ENCODE data around the gene NBEAL2.

The NBEAL2 gene

DNA sequence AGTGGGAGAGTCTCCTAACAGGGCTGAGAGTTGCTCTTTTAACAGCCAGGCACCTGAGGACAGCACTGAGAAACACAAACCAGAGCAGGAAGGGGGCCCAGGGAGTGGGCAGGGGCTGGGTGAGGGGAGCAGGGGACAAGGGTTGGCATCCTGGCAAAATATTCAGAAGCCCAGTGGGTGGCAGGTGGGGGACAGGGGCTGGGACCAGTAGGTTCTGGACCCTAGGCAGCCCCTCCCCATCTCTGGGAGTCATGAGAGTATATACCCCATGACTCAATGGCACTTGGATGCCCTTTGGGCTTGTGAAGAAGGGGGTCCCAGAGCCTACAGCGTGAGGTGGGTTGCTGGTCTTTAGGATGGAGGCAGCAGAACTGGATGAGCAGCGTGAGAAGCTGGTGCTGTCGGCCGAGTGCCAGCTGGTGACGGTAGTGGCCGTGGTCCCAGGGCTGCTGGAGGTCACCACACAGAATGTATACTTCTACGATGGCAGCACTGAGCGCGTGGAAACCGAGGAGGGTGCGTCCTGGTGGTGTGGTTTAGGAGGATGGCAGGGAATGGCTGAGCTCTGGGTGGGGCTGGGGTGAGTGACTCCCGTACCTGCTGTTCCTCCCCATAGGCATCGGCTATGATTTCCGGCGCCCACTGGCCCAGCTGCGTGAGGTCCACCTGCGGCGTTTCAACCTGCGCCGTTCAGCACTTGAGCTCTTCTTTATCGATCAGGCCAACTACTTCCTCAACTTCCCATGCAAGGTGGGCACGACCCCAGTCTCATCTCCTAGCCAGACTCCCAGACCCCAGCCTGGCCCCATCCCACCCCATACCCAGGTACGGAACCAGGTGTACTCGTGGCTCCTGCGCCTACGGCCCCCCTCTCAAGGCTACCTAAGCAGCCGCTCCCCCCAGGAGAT lies 24.2 kb downstream of the NBEAL2 start:
- H2AK5ac ChIP-seq (ENCODE audit: low read length, severe bottlenecking), result no peak overlapping the region
- no peak overlapping the region for H2BK12ac ChIP-seq (ENCODE audit: low read length in 2 of 2)
- no peak overlapping the region for H3K23ac ChIP-seq (ENCODE audit: low read length in 2 of 2)
- H3K27me3 ChIP-seq (ENCODE audit: control insufficient read depth in 1 of 2, insufficient read depth in 1 of 2, low read length in 2 of 2), result no peaks in the 10 kb centered on the region
- H4K8ac ChIP-seq (ENCODE audit: low read length), result no peak overlapping the region
- H3K14ac ChIP-seq (ENCODE audit: low read length in 2 of 2), result no peak overlapping the region
- no peak overlapping the region for H2BK15ac ChIP-seq (ENCODE audit: low read depth, poor library complexity, severe bottlenecking)
- peaks cover 8% of the 10 kb centered on the region for H3K4me1 ChIP-seq (ENCODE audit: control insufficient read depth, insufficient read depth, low read depth, low read length)
- H3K9me3 ChIP-seq (ENCODE audit: control insufficient read depth, low read length), result no peaks in the 10 kb centered on the region
- no peak overlapping the region for H2AFZ ChIP-seq (ENCODE audit: low read depth, low read length)
- H3K4me2 ChIP-seq (ENCODE audit: low read length, poor library complexity, severe bottlenecking), result no peak overlapping the region
- H3K79me1 ChIP-seq (replicated peaks; ENCODE audit: low read length, poor library complexity, severe bottlenecking), result no peaks in the 10 kb centered on the region
- no peak overlapping the region for H3K18ac ChIP-seq (ENCODE audit: low read depth in 1 of 2, low read length in 2 of 2)
- WGBS, result 96% methylated on average over 27 of the region's 27 CpGs
- no peak overlapping the region for H4K91ac ChIP-seq (ENCODE audit: low read length)
- H3K4ac ChIP-seq (ENCODE audit: low read depth in 1 of 2, low read length in 2 of 2), result no peak overlapping the region
- no peak for DNase-seq
- peaks cover 0 to 59% of the 10 kb centered on the region in 2 experiments for H3K36me3 ChIP-seq (ENCODE audit: control insufficient read depth in 1 of 2, insufficient read depth in 2 of 2, low read depth in 1 of 2, low read length in 2 of 2)
- no peak overlapping the region for H3K4me3 ChIP-seq (ENCODE audit: insufficient read depth in 1 of 2, low read depth in 1 of 2, low read length in 2 of 2)
- no peak overlapping the region for H3K27ac ChIP-seq (ENCODE audit: low read length, poor library complexity, severe bottlenecking)
- no peak overlapping the region for H3K9ac ChIP-seq (ENCODE audit: low read length)
- H2BK5ac ChIP-seq (ENCODE audit: low read depth, low read length, poor library complexity, severe bottlenecking), result no peak overlapping the region
- H2BK120ac ChIP-seq (ENCODE audit: low read depth, low read length), result no peak overlapping the region

DNA sequence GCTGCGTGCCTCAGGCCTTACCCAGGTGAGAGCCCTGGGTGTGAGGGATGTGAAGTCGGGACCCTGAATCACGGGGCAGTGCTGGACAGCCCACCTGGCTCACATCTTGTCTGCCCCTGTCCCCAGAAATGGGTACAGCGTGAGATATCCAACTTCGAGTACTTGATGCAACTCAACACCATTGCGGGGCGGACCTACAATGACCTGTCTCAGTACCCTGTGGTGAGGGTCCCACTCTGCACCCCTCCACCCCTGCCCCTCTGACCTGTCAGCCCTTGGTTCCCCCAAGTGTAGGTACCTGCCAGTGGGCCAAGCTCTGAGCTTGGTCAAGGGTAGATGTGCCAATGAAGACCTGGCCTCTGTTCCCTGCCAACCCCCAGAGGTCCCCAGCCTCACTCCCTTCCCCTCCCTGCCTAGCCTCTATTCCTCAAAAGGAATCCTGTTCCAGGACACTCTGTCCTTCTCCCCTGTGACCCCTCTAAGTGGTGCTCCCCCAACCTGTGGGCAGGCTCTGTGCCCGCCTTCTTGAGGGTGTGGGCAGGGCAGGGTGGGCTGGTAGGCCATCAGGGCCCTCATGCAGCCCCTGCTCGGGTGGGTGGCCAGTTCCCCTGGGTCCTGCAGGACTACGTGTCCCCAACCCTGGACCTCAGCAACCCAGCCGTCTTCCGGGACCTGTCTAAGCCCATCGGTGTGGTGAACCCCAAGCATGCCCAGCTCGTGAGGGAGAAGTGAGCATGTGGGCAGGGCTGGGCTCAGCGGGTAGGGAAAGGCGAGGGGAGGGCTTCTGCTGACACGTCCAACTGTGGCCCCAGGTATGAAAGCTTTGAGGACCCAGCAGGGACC lies 25.1 kb downstream of the NBEAL2 start:
- no peak for DNase-seq
- Histone ChIP-seq H2BK12ac (ENCODE audit: low read length in 2 of 2) (no peak overlapping the region), H2BK120ac (ENCODE audit: low read depth, low read length) (no peak overlapping the region), H3K18ac (ENCODE audit: low read depth in 1 of 2, low read length in 2 of 2) (no peak overlapping the region), H3K4me2 (ENCODE audit: low read length, poor library complexity, severe bottlenecking) (no peak overlapping the region), H3K79me1 (replicated peaks; ENCODE audit: low read length, poor library complexity, severe bottlenecking) (no peaks in the 10 kb centered on the region), H2AK5ac (ENCODE audit: low read length, severe bottlenecking) (no peak overlapping the region), H2BK15ac (ENCODE audit: low read depth, poor library complexity, severe bottlenecking) (no peak overlapping the region), H3K23ac (ENCODE audit: low read length in 2 of 2) (no peak overlapping the region), H3K9ac (ENCODE audit: low read length) (no peak overlapping the region), H3K9me3 (ENCODE audit: control insufficient read depth, low read length) (no peaks in the 10 kb centered on the region), H2AFZ (ENCODE audit: low read depth, low read length) (no peak overlapping the region), H3K36me3 (ENCODE audit: control insufficient read depth in 1 of 2, insufficient read depth in 2 of 2, low read depth in 1 of 2, low read length in 2 of 2) (peaks cover 0 to 65% of the 10 kb centered on the region in 2 experiments), H3K14ac (ENCODE audit: low read length in 2 of 2) (no peak overlapping the region), H3K27me3 (ENCODE audit: control insufficient read depth in 1 of 2, insufficient read depth in 1 of 2, low read length in 2 of 2) (no peaks in the 10 kb centered on the region), H4K8ac (ENCODE audit: low read length) (no peak overlapping the region), H3K4ac (ENCODE audit: low read depth in 1 of 2, low read length in 2 of 2) (no peak overlapping the region), H3K4me3 (ENCODE audit: insufficient read depth in 1 of 2, low read depth in 1 of 2, low read length in 2 of 2) (no peak overlapping the region), H2BK5ac (ENCODE audit: low read depth, low read length, poor library complexity, severe bottlenecking) (no peak overlapping the region), H3K4me1 (ENCODE audit: control insufficient read depth, insufficient read depth, low read depth, low read length) (peaks cover 11% of the 10 kb centered on the region), H4K91ac (ENCODE audit: low read length) (no peak overlapping the region), H3K27ac (ENCODE audit: low read length, poor library complexity, severe bottlenecking) (no peak overlapping the region)
- WGBS, result 93% methylated on average over 17 of the region's 17 CpGs

DNA sequence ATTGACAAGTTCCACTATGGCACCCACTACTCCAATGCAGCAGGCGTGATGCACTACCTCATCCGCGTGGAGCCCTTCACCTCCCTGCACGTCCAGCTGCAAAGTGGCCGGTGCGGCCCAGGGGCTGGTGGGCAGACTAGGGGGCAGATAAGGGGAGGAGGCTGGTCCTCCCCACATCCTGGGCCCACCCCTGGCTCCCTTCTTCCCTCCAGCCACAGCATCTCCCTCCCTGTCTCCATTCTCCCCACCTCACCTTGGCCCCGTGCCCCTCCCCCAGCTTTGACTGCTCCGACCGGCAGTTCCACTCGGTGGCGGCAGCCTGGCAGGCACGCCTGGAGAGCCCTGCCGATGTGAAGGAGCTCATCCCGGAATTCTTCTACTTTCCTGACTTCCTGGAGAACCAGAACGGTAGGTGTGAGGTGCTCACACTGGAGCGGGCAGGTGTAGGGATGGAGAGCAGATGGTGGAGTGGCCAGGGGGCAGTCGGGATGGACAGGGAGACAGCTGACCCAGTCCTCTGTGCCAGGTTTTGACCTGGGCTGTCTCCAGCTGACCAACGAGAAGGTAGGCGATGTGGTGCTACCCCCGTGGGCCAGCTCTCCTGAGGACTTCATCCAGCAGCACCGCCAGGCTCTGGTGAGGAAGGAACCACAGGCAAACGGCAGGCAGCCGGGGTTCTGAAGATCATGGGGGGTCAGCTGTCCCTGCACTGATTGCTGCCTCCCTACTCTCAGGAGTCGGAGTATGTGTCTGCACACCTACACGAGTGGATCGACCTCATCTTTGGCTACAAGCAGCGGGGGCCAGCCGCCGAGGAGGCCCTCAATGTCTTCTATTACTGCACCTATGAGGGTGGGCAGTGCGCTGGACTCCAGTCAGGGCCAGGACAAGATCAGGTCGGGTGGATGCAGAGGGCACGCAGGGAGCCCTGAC lies 26.0 kb downstream of the NBEAL2 start:
- Histone ChIP-seq H3K14ac (ENCODE audit: low read length in 2 of 2) (no peak overlapping the region), H2BK12ac (ENCODE audit: low read length in 2 of 2) (no peak overlapping the region)

More for the DNA sequence above, 26.0 kb downstream of the NBEAL2 start:
- Histone ChIP-seq H2BK5ac (ENCODE audit: low read depth, low read length, poor library complexity, severe bottlenecking) (no peak overlapping the region), H3K4me1 (ENCODE audit: control insufficient read depth, insufficient read depth, low read depth, low read length) (peaks cover 12% of the 10 kb centered on the region), H3K23ac (ENCODE audit: low read length in 2 of 2) (no peak overlapping the region), H3K9me3 (ENCODE audit: control insufficient read depth, low read length) (no peaks in the 10 kb centered on the region), H2BK120ac (ENCODE audit: low read depth, low read length) (no peak overlapping the region), H2AK5ac (ENCODE audit: low read length, severe bottlenecking) (no peak overlapping the region), H3K4me3 (ENCODE audit: insufficient read depth in 1 of 2, low read depth in 1 of 2, low read length in 2 of 2) (no peak overlapping the region), H3K4me2 (ENCODE audit: low read length, poor library complexity, severe bottlenecking) (no peak overlapping the region), H4K8ac (ENCODE audit: low read length) (no peak overlapping the region), H3K18ac (ENCODE audit: low read depth in 1 of 2, low read length in 2 of 2) (no peak overlapping the region), H3K27ac (ENCODE audit: low read length, poor library complexity, severe bottlenecking) (no peak overlapping the region), H3K27me3 (ENCODE audit: control insufficient read depth in 1 of 2, insufficient read depth in 1 of 2, low read length in 2 of 2) (no peaks in the 10 kb centered on the region), H3K9ac (ENCODE audit: low read length) (no peak overlapping the region), H2BK15ac (ENCODE audit: low read depth, poor library complexity, severe bottlenecking) (no peak overlapping the region), H4K91ac (ENCODE audit: low read length) (no peak overlapping the region), H3K36me3 (ENCODE audit: control insufficient read depth in 1 of 2, insufficient read depth in 2 of 2, low read depth in 1 of 2, low read length in 2 of 2) (peaks cover 0 to 70% of the 10 kb centered on the region in 2 experiments), H3K79me1 (replicated peaks; ENCODE audit: low read length, poor library complexity, severe bottlenecking) (no peaks in the 10 kb centered on the region), H2AFZ (ENCODE audit: low read depth, low read length) (no peak overlapping the region), H3K4ac (ENCODE audit: low read depth in 1 of 2, low read length in 2 of 2) (no peak overlapping the region)
- DNase-seq, result no peak
- 92% methylated on average over 32 of the region's 32 CpGs for WGBS

Data from mesenchymal stem cell (in vitro differentiated cells and primary cell).